ENCODE measurements around the gene KCTD1.

KCTD1 gene

DNA sequence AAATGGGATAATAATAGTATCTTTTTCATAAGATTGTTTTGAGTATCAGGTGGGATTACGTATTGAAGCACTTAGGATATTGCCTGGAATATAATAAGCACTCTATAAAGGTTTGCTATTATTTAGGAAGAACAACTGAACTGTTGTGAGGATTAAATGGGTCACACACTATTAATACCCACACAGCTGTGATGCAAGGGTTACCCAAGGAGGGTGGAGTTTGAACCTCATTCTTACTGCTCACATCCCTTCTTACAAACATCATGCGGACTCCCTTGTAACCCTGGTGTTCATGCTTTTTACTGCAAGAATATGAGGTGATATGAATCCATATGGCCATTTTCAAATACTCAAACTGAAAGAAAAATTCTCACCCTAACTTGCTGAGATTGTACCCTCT is 113.5 kb downstream of the KCTD1 start:
- H3K27ac ChIP-seq, result no peak overlapping the region
- no peak for TF ChIP-seq ZFX (IDR thresholded peaks at IDR 0.05; ENCODE audit: borderline replicate concordance)
- TF ChIP-seq, protein P1, sequence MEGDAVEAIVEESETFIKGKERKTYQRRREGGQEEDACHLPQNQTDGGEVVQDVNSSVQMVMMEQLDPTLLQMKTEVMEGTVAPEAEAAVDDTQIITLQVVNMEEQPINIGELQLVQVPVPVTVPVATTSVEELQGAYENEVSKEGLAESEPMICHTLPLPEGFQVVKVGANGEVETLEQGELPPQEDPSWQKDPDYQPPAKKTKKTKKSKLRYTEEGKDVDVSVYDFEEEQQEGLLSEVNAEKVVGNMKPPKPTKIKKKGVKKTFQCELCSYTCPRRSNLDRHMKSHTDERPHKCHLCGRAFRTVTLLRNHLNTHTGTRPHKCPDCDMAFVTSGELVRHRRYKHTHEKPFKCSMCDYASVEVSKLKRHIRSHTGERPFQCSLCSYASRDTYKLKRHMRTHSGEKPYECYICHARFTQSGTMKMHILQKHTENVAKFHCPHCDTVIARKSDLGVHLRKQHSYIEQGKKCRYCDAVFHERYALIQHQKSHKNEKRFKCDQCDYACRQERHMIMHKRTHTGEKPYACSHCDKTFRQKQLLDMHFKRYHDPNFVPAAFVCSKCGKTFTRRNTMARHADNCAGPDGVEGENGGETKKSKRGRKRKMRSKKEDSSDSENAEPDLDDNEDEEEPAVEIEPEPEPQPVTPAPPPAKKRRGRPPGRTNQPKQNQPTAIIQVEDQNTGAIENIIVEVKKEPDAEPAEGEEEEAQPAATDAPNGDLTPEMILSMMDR (IDR thresholded peaks at IDR 0.05), result no peak

DNA sequence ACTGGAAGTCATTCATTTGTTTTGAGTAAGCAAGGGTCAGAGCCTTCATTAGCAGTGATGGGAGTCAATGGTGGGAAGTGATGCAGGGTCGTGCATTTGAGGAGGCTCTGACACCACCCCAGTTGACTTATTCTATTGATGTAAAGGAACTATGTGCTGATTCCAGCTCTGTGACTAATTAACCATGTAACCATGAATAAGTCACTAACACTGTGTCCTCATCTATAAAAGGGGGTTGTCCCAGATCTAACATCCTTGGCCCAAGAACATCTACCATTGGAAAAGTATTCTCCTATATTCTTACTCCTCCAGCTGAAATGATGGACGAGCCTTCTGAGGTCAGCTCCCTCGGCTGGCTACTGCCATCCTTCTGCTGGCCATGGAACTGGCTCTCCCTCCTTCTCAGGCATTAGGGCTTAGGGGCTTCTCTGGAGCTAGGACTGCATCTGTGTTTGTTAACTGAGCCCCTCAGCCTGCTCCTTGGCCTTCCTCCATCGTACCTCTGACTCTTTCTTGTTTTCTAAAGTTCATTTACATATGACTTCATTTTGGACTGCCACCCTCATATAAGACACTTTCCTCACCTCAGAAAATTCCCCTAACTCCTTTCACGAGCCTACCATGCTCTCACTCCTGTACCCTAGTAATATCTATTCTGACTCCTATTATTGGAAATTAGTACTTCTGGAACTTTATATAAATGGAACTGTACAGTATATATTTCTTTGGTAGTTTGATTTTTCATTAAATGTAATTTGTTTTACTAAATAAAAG is 115.5 kb downstream of the KCTD1 start:
- no peak overlapping the region for H3K27ac ChIP-seq
- TF ChIP-seq, protein P1 (IDR thresholded peaks at IDR 0.05), result no peak
- no peak for TF ChIP-seq ZFX (IDR thresholded peaks at IDR 0.05; ENCODE audit: borderline replicate concordance)

DNA sequence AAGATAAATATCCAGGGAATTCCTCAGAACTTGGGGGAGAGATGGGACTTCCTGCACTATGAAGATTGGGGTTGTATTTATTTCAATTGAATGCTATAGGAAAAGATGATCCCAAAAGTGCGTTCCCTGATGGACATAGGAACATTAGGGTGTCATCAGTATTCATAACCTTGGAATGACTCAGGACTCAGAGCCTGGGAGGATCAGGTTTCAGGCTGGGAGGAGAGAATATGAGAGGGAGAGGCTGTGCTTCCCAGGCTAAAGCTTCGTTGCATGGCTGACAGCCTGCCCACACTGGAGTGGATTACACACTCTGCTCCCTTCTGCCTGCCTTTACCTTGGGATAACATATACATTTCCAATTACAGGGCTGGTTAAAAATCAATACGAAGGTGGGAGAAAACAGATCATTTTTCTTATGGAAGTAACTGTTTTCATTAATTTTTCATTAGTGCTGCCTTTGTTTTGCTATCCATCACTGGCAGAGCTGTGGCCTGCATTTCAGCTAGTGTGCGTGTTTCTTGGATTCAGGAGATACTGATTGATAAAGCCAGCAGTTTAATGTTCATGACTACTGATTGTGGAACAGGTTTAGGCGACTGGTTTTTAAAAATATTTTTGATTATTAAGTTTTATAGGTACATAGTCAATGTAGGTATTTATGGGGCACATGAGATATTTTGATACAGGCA is 118.7 kb downstream of the KCTD1 start:
- no peak overlapping the region for H3K27ac ChIP-seq
- no peak for TF ChIP-seq ZFX (IDR thresholded peaks at IDR 0.05; ENCODE audit: borderline replicate concordance)
- TF ChIP-seq, protein P1 (IDR thresholded peaks at IDR 0.05), result no peak

DNA sequence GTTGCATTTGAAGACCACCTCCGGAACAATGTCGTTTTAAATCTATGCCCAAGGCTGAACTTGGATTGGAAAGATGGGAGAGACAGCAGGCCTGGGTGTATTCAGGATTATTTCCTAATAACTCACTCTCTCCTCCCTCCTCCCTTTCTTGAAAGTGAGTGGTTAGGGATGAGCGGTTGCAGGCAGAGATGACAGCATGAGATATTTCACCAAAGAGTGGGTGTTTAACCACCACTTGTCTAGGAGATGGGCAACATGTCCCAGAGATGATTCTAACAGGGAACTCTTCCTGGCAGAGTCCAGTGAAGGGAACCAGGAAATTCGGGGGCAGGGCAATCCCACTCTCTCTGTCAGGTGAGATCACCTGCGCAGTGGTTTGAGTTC is 123.2 kb downstream of the KCTD1 start:
- no peak overlapping the region for H3K27ac ChIP-seq
- TF ChIP-seq, protein P1 (IDR thresholded peaks at IDR 0.05), result no peak
- TF ChIP-seq ZFX (IDR thresholded peaks at IDR 0.05; ENCODE audit: borderline replicate concordance), result no peak

DNA sequence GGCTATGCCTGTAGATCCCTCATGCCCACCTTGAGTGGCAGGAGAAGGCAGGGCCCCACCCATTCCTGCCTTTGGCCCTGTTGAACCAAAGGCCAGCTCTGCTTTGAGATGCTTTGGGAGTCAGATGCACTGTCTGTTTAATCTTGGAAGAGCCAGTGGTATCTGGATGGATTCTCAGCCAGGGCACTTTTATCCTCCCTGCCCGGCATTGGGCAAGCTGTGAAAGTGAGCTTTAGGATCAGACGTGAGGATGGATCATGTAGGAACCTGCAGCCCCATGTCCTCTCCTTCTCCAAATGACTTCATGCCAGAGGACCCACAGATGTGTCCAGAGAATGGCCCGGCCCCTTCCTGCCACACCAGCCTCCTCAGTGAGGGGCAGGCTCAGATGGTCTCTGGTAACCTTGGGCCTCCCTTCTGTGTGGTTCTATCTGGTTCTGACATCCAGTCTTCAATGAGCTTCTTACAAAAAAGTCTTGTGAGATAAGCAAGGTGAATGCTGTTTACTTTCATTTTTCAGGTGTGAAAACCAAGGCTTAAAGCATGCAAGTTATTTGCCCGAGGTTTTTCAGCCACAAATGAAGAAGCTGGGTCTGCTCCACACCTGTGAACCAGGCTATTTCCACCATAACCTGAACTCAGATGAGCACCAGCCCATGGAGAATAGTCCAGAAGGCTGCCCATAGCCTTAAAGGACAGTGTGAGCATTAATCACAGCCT is 123.8 kb downstream of the KCTD1 start:
- no peak overlapping the region for H3K27ac ChIP-seq
- TF ChIP-seq, protein P1 (IDR thresholded peaks at IDR 0.05), result no peak
- no peak for TF ChIP-seq ZFX (IDR thresholded peaks at IDR 0.05; ENCODE audit: borderline replicate concordance)

DNA sequence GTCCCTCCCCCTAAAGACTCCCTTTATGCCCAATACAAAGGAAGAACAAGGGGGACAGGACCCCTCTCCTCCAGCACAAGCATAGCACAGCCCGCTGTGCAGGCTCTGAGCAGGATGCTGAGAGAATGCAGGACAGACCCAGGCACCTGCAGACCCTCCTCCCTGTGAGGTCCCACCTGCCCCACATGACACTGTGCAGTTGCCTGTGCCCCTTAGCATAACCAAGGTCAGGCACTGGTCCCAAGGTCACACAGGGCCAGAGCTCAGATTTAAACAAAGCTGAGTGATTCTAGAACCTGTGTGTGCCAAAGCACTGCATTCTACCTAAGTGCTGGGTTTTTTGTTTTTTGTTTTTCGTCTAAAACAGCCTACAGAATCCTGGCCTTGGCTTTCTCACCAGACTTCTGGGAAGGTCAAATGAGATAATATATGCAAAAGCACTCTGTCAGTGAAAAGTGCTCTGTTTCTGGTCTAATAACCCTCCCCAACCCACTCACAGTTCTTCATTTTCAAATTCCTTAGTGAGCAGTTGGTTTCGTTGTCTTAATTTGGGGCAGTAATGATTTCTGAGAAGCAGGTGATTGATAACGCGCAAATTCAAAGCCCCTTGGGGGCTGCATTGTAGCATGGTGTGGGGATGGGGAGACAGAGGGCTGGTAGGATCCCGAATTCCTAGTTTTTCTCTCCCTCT is 125.7 kb downstream of the KCTD1 start:
- H3K27ac ChIP-seq, result no peak overlapping the region
- TF ChIP-seq ZFX (IDR thresholded peaks at IDR 0.05; ENCODE audit: borderline replicate concordance), result no peak
- TF ChIP-seq, protein P1 (IDR thresholded peaks at IDR 0.05), result no peak
